Parathyroid adenoma (tissue), 2 donors: ENCODE results near the gene AMPD3.

ENCODE experiments used
- H2AFZ ChIP-seq: fragments of 300-600 bp; sonication (generic); one replicate; pipeline ENCODE4 v1.7.0; 2017; ENCODE audit warnings: antibody characterized with exemption, mild to moderate bottlenecking
- H3K27ac ChIP-seq: fragments of 300-600 bp; sonication (generic); one replicate; pipeline ENCODE4 v1.7.0; 2017
- H3K27me3 ChIP-seq: fragments of 300-600 bp; sonication (generic); one replicate; pipeline ENCODE4 v1.7.0; 2017; ENCODE audit warnings: low read length; ENCODE audit not compliant: control insufficient read depth, insufficient read depth
- H3K36me3 ChIP-seq: fragments of 300-600 bp; sonication (generic); one replicate; pipeline ENCODE4 v1.7.0; 2017; ENCODE audit warnings: low read length; ENCODE audit not compliant: control insufficient read depth, insufficient read depth
- H3K4me1 ChIP-seq: fragments of 300-600 bp; sonication (generic); one replicate; pipeline ENCODE4 v1.7.0; 2017; ENCODE audit warnings: control low read depth
- H3K4me2 ChIP-seq: fragments of 300-600 bp; sonication (generic); one replicate; pipeline ENCODE4 v1.7.0; 2017; ENCODE audit warnings: low read length
- H3K4me3 ChIP-seq: fragments of 300-600 bp; sonication (generic); one replicate; pipeline ENCODE4 v1.7.0; 2017; ENCODE audit warnings: low read depth, low read length
- H3K79me2 ChIP-seq: fragments of 300-600 bp; sonication (generic); one replicate; pipeline ENCODE4 v1.7.0; 2017; ENCODE audit warnings: control low read depth
- H3K9ac ChIP-seq: fragments of 300-600 bp; sonication (generic); one replicate; pipeline ENCODE4 v1.7.0; 2017; ENCODE audit warnings: mild to moderate bottlenecking
- H3K9me3 ChIP-seq: fragments of 300-600 bp; sonication (generic); one replicate; pipeline ENCODE4 v1.7.0; 2017; ENCODE audit warnings: low read length; ENCODE audit not compliant: control insufficient read depth
- TF ChIP-seq, protein P1 (sequence below): fragments of 300-600 bp; sonication (generic); IDR thresholded peaks from one replicate; pipeline ENCODE4 v1.7.0; 2017; ENCODE audit warnings: antibody characterized with exemption, mild to moderate bottlenecking
- donor health status: primary hyperparathyroidism.

The AMPD3 gene

DNA sequence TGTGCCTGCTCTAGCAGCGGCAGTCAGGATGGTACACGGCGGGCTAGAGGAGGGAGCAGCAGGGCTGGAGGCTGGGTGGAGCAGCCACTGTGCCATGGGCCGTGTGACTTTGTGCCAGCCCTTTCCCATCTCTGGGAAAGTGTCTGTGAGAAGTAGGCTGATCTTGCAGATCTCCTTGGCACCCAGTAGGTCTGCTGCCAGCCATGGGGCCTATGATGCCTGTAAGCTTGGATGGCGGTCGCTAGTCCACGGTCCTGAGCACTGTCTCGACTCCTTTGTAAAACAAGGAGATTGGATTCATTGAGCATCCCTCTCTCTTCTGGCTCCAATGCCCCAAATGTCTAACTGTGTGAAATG is 22.6 kb downstream of the AMPD3 start:
- Histone ChIP-seq H3K27me3 (no peaks in the 10 kb centered on the region), H3K4me3 (no peak overlapping the region), H3K9me3 (no peaks in the 10 kb centered on the region), H3K27ac (no peak overlapping the region), H3K4me2 (no peak overlapping the region), H3K79me2 (no peaks in the 10 kb centered on the region), H3K9ac (no peak overlapping the region), H2AFZ (no peak overlapping the region), H3K4me1 (peaks cover 2% of the 10 kb centered on the region), H3K36me3 (no peaks in the 10 kb centered on the region)
- TF ChIP-seq, protein P1, sequence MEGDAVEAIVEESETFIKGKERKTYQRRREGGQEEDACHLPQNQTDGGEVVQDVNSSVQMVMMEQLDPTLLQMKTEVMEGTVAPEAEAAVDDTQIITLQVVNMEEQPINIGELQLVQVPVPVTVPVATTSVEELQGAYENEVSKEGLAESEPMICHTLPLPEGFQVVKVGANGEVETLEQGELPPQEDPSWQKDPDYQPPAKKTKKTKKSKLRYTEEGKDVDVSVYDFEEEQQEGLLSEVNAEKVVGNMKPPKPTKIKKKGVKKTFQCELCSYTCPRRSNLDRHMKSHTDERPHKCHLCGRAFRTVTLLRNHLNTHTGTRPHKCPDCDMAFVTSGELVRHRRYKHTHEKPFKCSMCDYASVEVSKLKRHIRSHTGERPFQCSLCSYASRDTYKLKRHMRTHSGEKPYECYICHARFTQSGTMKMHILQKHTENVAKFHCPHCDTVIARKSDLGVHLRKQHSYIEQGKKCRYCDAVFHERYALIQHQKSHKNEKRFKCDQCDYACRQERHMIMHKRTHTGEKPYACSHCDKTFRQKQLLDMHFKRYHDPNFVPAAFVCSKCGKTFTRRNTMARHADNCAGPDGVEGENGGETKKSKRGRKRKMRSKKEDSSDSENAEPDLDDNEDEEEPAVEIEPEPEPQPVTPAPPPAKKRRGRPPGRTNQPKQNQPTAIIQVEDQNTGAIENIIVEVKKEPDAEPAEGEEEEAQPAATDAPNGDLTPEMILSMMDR = no peak

DNA sequence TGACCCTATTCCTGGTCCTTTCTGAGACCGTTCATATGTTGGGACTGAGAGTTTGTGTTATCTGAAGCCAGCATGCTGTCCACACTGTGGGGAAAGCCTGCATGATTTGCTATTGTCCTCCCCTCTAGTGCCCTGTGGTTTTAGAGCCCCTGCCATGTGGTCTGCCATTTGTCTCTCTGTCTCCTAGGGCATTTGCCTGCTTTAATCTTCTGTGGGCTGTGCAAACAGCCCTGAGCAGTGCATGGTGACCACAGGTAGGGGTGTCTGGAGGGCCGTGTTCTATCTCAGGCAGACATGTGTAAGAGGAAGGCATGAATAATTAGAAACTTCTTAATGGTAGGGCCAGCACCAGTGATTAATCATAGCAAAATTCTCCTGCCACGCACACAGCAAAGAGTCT is 23.0 kb downstream of the AMPD3 start:
- Histone ChIP-seq H3K27ac (no peak overlapping the region), H3K36me3 (no peaks in the 10 kb centered on the region), H3K9me3 (no peaks in the 10 kb centered on the region), H3K4me3 (no peak overlapping the region), H3K27me3 (no peaks in the 10 kb centered on the region), H2AFZ (no peak overlapping the region), H3K79me2 (no peaks in the 10 kb centered on the region), H3K4me2 (no peak overlapping the region), H3K9ac (no peak overlapping the region), H3K4me1 (peaks cover 2% of the 10 kb centered on the region)
- TF ChIP-seq, protein P1 = no peak

GRCh38 chr11:10478574-10479550 is 23.8 kb downstream of the AMPD3 start:
- Histone ChIP-seq H3K9ac (no peak overlapping the region), H3K27ac (no peak overlapping the region), H3K4me3 (no peak overlapping the region), H3K9me3 (no peaks in the 10 kb centered on the region), H2AFZ (no peak overlapping the region), H3K27me3 (no peaks in the 10 kb centered on the region), H3K4me1 (peaks cover 2% of the 10 kb centered on the region), H3K4me2 (no peak overlapping the region), H3K36me3 (no peaks in the 10 kb centered on the region), H3K79me2 (no peaks in the 10 kb centered on the region)
- TF ChIP-seq, protein P1 = no peak

GRCh38 chr11:10480026-10480425 is 25.0 kb downstream of the AMPD3 start:
- Histone ChIP-seq H3K79me2 (no peaks in the 10 kb centered on the region), H3K4me1 (peaks cover 7% of the 10 kb centered on the region), H3K27ac (no peak overlapping the region)

More at GRCh38 chr11:10480026-10480425, 25.0 kb downstream of the AMPD3 start:
- H3K36me3 ChIP-seq = no peaks in the 10 kb centered on the region
- H3K27me3 ChIP-seq = no peaks in the 10 kb centered on the region
- H3K4me3 ChIP-seq = no peak overlapping the region
- H3K4me2 ChIP-seq = no peak overlapping the region
- H2AFZ ChIP-seq = no peak overlapping the region
- H3K9ac ChIP-seq = no peak overlapping the region
- no peaks in the 10 kb centered on the region for H3K9me3 ChIP-seq
- TF ChIP-seq, protein P1 = no peak
